Panc1 (cell line): Measurements from ENCODE around the gene CDYL2. TPM values are rescaled to one million over a fixed set of nuclear protein-coding genes. Genes with fewer than 3 reads are reported as not detected.

ENCODE experiments used
- ATAC-seq: fragments of 200-7000 bp; cut with Tn5 transposase; 2 replicates; pipeline ENCODE4 v1.9.1; 2020; ENCODE audit warnings: mild to moderate bottlenecking, moderate library complexity
- BruUV-seq: library from RNA; stranded (reverse); fragments of 400-500 nt; replicated peaks from 2 replicates; lab custom pipeline; 2021; lab: Mats Ljungman, UMichigan
- CTCF ChIA-PET: fragments of 300-600 bp; sonication (Branson Sonifier 250); formaldehyde crosslinking; loops from one replicate; lab custom pipeline; 2022; ENCODE audit warnings: antibody characterized with exemption; lab: Charles Lee
- POLR2A ChIA-PET: fragments of 300-600 bp; sonication (Branson Sonifier 250); formaldehyde crosslinking; loops from one replicate; lab custom pipeline; 2022; ENCODE audit warnings: antibody characterized with exemption; lab: Charles Lee
- DNase-seq: peaks from one replicate; pipeline ENCODE4 v3.0.0-alpha.2; 2010; ENCODE audit warnings: low read depth, low spot score
- H3K27ac ChIP-seq: 2 replicates; pipeline ENCODE4 v1.5.1; 2011; ENCODE audit warnings: mild to moderate bottlenecking, low read length, inconsistent platforms
- H3K27me3 ChIP-seq: fragments of 200-500 bp; sonication (Bioruptor generic); 2 replicates; pipeline ENCODE4 v1.6.0; 2014; ENCODE audit warnings: low read length, inconsistent platforms; ENCODE audit not compliant: control insufficient read depth, insufficient read depth
- H3K36me3 ChIP-seq: fragments of 200-500 bp; sonication (Bioruptor generic); 2 replicates; pipeline ENCODE4 v1.5.1; 2014; ENCODE audit warnings: inconsistent platforms, mild to moderate bottlenecking, low read length, moderate library complexity; ENCODE audit not compliant: control insufficient read depth, insufficient read depth
- H3K4me1 ChIP-seq: 2 replicates; pipeline ENCODE4 v1.5.1; 2011; ENCODE audit warnings: inconsistent platforms, mild to moderate bottlenecking, low read length, moderate library complexity; ENCODE audit not compliant: control insufficient read depth, insufficient read depth
- H3K4me3 ChIP-seq, 2 experiments: 2 replicates each; pipeline ENCODE4 v1.5.1; 2011 to 2012; ENCODE audit warnings: low read depth in 2 of 2, low read length in 2 of 2, mild to moderate bottlenecking in 2 of 2, inconsistent platforms in 1 of 2, moderate library complexity in 1 of 2
- H3K9me3 ChIP-seq: fragments of 200-500 bp; sonication (Bioruptor generic); 2 replicates; pipeline ENCODE4 v1.5.1; 2014; ENCODE audit warnings: low read depth, mild to moderate bottlenecking, inconsistent platforms, low read length, moderate library complexity; ENCODE audit not compliant: control insufficient read depth, insufficient read depth
- CTCF ChIP-seq: fragments of 450-650 bp; IDR thresholded peaks from 2 replicates; pipeline ENCODE4 v1.5.1; 2017; ENCODE audit warnings: mild to moderate bottlenecking
- POLR2AphosphoS5 ChIP-seq: IDR thresholded peaks from 2 replicates; pipeline ENCODE4 v1.6.1; 2012; ENCODE audit warnings: mild to moderate bottlenecking, low read depth, low read length, moderate library complexity
- REST ChIP-seq, 2 experiments: IDR thresholded peaks; 2 replicates each; pipeline ENCODE4 v1.6.1; 2011 to 2012; ENCODE audit warnings: low read depth in 2 of 2, control low read depth in 1 of 2, low read length in 1 of 2, mild to moderate bottlenecking in 1 of 2, moderate library complexity in 1 of 2; ENCODE audit not compliant: insufficient read depth in 1 of 2
- SIN3A ChIP-seq: IDR thresholded peaks from 2 replicates; pipeline ENCODE4 v1.6.1; 2012; ENCODE audit warnings: low read depth, mild to moderate bottlenecking, low read length, moderate library complexity, borderline replicate concordance; ENCODE audit not compliant: insufficient read depth
- TCF7L2 ChIP-seq: IDR thresholded peaks from 2 replicates; pipeline ENCODE4 v1.6.1; 2011; ENCODE audit warnings: mild to moderate bottlenecking, low read depth, low read length, inconsistent platforms
- in situ Hi-C: cut with HindIII; loops from 2 replicates; pipeline ENCODE4 v1.10.0; 2016; ENCODE audit warnings: low sequenced_read_pairs, low pct_unique_long_range_greater_than_20kb
- intact Hi-C: fragments of 100-400 bp; cut with micrococcal nuclease; formaldehyde crosslinking; loops from one replicate; pipeline ENCODE4 v1.10.0; 2022; ENCODE audit not compliant: unreplicated experiment
- total RNA-seq: library from RNA; stranded (reverse); gene quantifications from one replicate; pipeline ENCODE4 v1.2.1, GENCODE V29; 2021; ENCODE audit not compliant: unreplicated experiment

Gene CDYL2
- total RNA-seq, 1 experiment from 2014 or later, result 6.1 TPM

- no TSS peak for BruUV-seq
- H3K4me1 ChIP-seq, result no peaks in the 10 kb centered on the region
- ATAC-seq, result no peak
- H3K4me3 ChIP-seq, result no peak overlapping the region
- no peak overlapping the region for H3K27ac ChIP-seq
- ChIA-PET CTCF (no interaction called here), POLR2A (interaction anchor here (0.7 kb wide), 1 partner anchor 826 kb away, joined by 5 read pairs; no protein-coding TSS in a partner anchor)
- no peaks in the 10 kb centered on the region for H3K27me3 ChIP-seq
- H3K9me3 ChIP-seq, result no peaks in the 10 kb centered on the region
- no peaks in the 10 kb centered on the region for H3K36me3 ChIP-seq
- intact Hi-C loops, result no loop called here
- no peak for DNase-seq
- in situ Hi-C loops, result no loop called here
- no peak for TF ChIP-seq SIN3A
- TF ChIP-seq CTCF, result no peak
- TF ChIP-seq REST (IDR thresholded peaks at IDR 0.05; ENCODE audit: insufficient read depth in 1 of 2, low read depth in 2 of 2, low read length in 1 of 2), result no peak
- no peak for TF ChIP-seq TCF7L2
- no peak for TF ChIP-seq POLR2AphosphoS5
Observed at GRCh38 chr16:80836846-80837245, 32.4 kb upstream of the CDYL2 start.

- intact Hi-C loops (no loop called here), in situ Hi-C loops (no loop called here)
- Histone ChIP-seq H3K4me1 (no peaks in the 10 kb centered on the region), H3K4me3 (no peak overlapping the region), H3K36me3 (no peaks in the 10 kb centered on the region), H3K9me3 (no peaks in the 10 kb centered on the region), H3K27me3 (no peaks in the 10 kb centered on the region), H3K27ac (no peak overlapping the region)
- no TSS peak for BruUV-seq
- TF ChIP-seq CTCF (no peak), POLR2AphosphoS5 (no peak), REST (IDR thresholded peaks at IDR 0.05; ENCODE audit: insufficient read depth in 1 of 2, low read depth in 2 of 2, low read length in 1 of 2) (no peak), SIN3A (no peak), TCF7L2 (no peak)
- ATAC-seq (no peak), DNase-seq (no peak)
- CTCF ChIA-PET, result no interaction called here
- POLR2A ChIA-PET, result no interaction called here
Observed at GRCh38 chr16:80836202-80836601, 31.8 kb upstream of the CDYL2 start.
